Inferior parietal cortex (tissue), 1 donor: Measurements from ENCODE around the gene WSCD2.

Source experiments
- DNase-seq: peaks from one replicate; pipeline ENCODE4 v3.0.0-alpha.2; 2016; ENCODE audit errors: extremely low spot score

WSCD2 gene

GRCh38 chr12:108107293-108107692 lies 21.8 kb upstream of the WSCD2 start:
- DNase-seq: no peak

GRCh38 chr12:108109504-108109903 lies 19.6 kb upstream of the WSCD2 start:
- no peak for DNase-seq

GRCh38 chr12:108109954-108110353 lies 19.1 kb upstream of the WSCD2 start:
- no peak for DNase-seq

- DNase-seq: no peak
Measured at GRCh38 chr12:108110844-108111243, 18.2 kb upstream of the WSCD2 start.

- DNase-seq: no peak
Measured at GRCh38 chr12:108112832-108113556, 16.1 kb upstream of the WSCD2 start.

- no peak for DNase-seq
Measured at GRCh38 chr12:108115123-108116121, 13.7 kb upstream of the WSCD2 start.

GRCh38 chr12:108116254-108116653 lies 12.8 kb upstream of the WSCD2 start:
- DNase-seq: no peak

GRCh38 chr12:108116699-108117098 lies 12.4 kb upstream of the WSCD2 start:
- DNase-seq: no peak

- DNase-seq: no peak
Measured at GRCh38 chr12:108117163-108117849, 11.8 kb upstream of the WSCD2 start.

- DNase-seq: no peak
Measured at GRCh38 chr12:108117902-108118301, 11.2 kb upstream of the WSCD2 start.

- no peak for DNase-seq
Measured at GRCh38 chr12:108119126-108119973, 9.7 kb upstream of the WSCD2 start.

- DNase-seq: no peak
Measured at GRCh38 chr12:108119974-108120862, 8.9 kb upstream of the WSCD2 start.

GRCh38 chr12:108120863-108121165 lies 8.3 kb upstream of the WSCD2 start:
- no peak for DNase-seq

- DNase-seq: no peak
Measured at GRCh38 chr12:108121320-108121719, 7.8 kb upstream of the WSCD2 start.

GRCh38 chr12:108121728-108122471 lies 7.2 kb upstream of the WSCD2 start:
- no peak for DNase-seq

GRCh38 chr12:108122644-108123043 lies 6.4 kb upstream of the WSCD2 start:
- DNase-seq: no peak

- DNase-seq: no peak
Measured at GRCh38 chr12:108123402-108123801, 5.7 kb upstream of the WSCD2 start.

- no peak for DNase-seq
Measured at GRCh38 chr12:108125073-108125472, 4.0 kb upstream of the WSCD2 start.

- no peak for DNase-seq
Measured at GRCh38 chr12:108126212-108126611, 2.9 kb upstream of the WSCD2 start.
